ENCODE measurements around the gene HOXC6. TPM values are rescaled to one million over a fixed set of nuclear protein-coding genes. Genes with fewer than 3 reads are reported as not detected.

Gene HOXC6
- total RNA-seq, 1 donor, result 0.09 TPM

GRCh38 chr12:53982648-53983567 lies 45.3 kb upstream of the HOXC6 start:
- no peak overlapping the region for H3K4me3 ChIP-seq (ENCODE audit: low read depth, low read length)
- DNase-seq (ENCODE audit: low read depth), result no peak
- no peak for TF ChIP-seq CTCF (IDR thresholded peaks at IDR 0.05; ENCODE audit: insufficient read depth, low read length)

- TF ChIP-seq CTCF (IDR thresholded peaks at IDR 0.05; ENCODE audit: insufficient read depth, low read length), result no peak
- no peak overlapping the region for H3K4me3 ChIP-seq (ENCODE audit: low read depth, low read length)
- DNase-seq (ENCODE audit: low read depth), result no peak
Observed at GRCh38 chr12:53983568-53983949, 44.7 kb upstream of the HOXC6 start.

GRCh38 chr12:53983950-53984572 lies 44.2 kb upstream of the HOXC6 start:
- H3K4me3 ChIP-seq (ENCODE audit: low read depth, low read length), result no peak overlapping the region
- TF ChIP-seq CTCF (IDR thresholded peaks at IDR 0.05; ENCODE audit: insufficient read depth, low read length), result no peak

GRCh38 chr12:53984901-53985691 lies 43.1 kb upstream of the HOXC6 start, which contains the start of gene HOXC10:
TSS of gene HOXC10 (plus strand) at chr12:53985146. CDS start at chr12:53985260, 114 bp downstream.
- peak within 1 kb of the TSS; percentile 35 for H3K4me3 ChIP-seq (ENCODE audit: low read depth, low read length)
- TF ChIP-seq CTCF (IDR thresholded peaks at IDR 0.05; ENCODE audit: insufficient read depth, low read length), result peak; percentile 73
- peak; percentile 84 for DNase-seq (ENCODE audit: low read depth)

More at GRCh38 chr12:53983950-53984572, 44.2 kb upstream of the HOXC6 start:
- no peak for DNase-seq (ENCODE audit: low read depth)

GRCh38 chr12:53985692-53985993 lies 42.6 kb upstream of the HOXC6 start:
- H3K4me3 ChIP-seq (ENCODE audit: low read depth, low read length), result no peak overlapping the region
- no peak for DNase-seq (ENCODE audit: low read depth)
- TF ChIP-seq CTCF (IDR thresholded peaks at IDR 0.05; ENCODE audit: insufficient read depth, low read length), result no peak

- no peak for TF ChIP-seq CTCF (IDR thresholded peaks at IDR 0.05; ENCODE audit: insufficient read depth, low read length)
- H3K4me3 ChIP-seq (ENCODE audit: low read depth, low read length), result no peak overlapping the region
- DNase-seq (ENCODE audit: low read depth), result no peak
Observed at GRCh38 chr12:53985994-53986685, 42.1 kb upstream of the HOXC6 start.
